GM19240 (cell line): ENCODE measurements around the gene HMGCLL1.

ENCODE experiments used
- DNase-seq: peaks from one replicate; pipeline ENCODE4 v3.0.0; 2011; ENCODE audit warnings: low spot score; ENCODE audit not compliant: insufficient read length

Gene HMGCLL1

DNA sequence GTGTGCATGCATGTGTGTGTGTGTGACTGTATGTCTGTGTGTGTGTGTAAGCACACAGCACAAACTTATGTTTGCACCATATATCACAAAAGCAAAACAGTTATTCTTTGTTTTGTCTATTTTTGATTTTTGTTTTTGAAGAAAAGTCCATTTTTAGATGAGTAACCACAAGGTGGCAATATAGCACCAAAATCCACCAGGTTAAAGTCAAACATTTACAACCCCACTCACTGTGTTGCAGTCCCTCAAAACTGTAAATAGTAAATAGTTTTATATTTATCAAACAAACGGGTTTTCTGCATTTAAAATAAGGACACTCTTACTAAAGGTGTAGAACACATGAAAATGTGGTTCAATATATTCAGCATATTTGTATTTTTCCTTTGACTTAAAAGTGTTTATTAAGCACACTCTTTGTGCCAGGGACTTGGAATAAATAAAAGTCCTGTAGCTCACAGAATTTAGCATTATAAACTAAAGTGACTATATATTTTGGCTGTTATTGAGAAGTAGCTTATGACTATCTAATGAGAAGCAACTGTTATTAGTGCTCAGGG, 133.3 kb downstream of the HMGCLL1 start:
- DNase-seq: no peak

DNA sequence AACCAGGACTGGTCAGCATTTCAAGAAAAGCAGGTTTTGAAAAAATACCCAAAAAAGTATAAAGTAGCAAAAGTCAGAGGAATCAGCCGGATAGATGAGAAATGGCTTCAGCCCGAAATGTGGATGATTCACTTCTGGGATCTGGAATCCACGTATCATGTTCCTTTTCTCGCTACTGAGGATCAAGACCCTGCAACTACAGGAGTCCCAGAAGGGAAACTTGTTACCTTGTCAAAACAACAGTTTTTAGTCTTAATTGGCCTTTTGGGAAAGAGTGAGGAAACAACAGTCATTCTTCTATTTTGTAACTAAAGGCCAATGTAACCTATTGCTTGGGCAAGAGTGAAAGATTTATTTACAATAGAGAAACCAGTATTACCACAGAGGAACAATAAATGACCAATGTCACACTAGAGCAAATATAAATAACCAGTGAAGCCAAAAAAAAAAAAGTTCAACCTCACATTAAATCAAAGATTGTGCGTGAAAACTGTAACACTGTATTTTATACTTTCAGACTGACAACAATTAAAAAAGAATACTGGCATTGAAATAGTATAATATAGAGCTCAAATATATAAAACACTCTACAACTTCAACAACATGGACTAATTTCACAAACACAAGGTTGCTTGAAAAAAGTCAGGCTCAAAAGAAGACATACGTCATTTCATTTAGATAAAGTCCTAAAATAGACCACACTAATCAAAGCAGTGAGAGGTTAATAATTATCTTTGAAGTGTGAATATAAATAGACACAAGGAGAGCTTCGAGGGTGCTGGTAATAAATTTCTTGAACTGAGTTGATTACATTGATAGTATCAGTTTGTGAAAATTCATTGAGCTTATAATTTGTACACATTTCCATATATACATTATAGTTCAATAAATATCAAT, 135.5 kb downstream of the HMGCLL1 start:
- DNase-seq: no peak

DNA sequence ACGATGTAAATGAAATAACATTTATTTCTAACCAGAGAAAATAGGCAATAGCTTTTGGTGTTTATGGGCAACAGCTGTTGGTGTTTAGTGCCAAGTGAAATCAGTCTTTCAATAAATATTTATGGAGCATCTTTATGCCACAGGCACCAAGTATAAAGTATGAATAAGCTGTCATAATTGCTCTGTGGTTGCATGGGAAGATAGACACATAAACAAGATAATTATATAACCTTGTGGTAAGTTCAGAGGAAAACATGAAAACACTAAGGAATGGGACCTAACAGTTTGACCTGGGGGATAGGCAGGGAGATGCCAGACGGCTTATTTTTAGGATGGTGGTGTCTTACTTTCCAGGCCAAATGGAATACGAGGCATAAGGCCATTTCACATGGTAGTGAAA, 140.8 kb downstream of the HMGCLL1 start:
- no peak for DNase-seq

DNA sequence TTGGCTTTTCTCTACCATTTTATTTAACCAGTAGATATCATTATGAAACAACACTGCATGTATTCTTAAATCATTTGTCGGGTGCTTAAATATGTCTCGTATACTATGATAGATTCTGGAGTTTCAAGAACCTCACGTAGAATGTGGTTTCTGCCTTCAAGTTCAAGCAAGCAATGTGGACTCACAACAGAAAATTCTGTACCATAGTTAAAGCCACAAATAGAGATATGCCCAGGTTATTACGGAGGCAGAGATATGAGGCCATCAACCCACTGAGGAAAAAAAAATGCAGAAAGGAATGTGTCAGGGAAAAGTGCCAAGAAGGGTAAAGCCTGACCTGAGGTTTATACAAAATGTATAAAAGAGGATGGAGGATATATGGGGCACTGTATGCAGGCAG, 141.9 kb downstream of the HMGCLL1 start:
- no peak for DNase-seq

DNA sequence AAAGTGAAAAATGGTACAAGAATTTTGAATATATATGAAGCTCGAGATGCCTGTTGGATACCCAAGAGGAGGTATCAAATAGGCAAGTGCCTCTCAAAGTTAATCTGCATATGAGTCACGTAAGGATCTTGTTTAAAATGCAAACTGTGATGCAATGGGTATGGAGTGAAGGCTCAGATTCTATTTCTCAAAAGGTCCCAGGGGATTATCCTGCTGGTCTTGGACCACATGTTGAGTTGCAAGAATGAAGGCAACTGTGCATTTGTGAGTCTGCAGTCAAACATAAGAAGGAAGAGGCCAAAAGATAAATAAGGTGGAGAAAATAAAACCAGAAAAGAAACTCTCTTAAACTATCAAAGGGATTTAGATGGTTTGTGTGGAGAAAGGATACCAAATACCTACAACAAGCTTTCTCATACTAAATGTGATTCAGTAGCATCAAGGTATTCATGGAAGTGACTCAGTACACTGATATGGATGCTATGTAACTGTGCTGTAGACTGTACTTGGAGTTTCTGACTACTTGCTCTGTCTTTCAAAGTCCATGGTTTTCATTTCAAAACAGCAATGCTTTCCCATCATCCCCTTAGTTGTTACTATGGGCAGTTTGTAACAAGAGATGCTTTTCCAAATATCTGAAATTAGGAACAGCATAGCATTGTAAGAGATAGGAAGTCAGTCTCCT, 145.4 kb downstream of the HMGCLL1 start:
- DNase-seq: no peak

DNA sequence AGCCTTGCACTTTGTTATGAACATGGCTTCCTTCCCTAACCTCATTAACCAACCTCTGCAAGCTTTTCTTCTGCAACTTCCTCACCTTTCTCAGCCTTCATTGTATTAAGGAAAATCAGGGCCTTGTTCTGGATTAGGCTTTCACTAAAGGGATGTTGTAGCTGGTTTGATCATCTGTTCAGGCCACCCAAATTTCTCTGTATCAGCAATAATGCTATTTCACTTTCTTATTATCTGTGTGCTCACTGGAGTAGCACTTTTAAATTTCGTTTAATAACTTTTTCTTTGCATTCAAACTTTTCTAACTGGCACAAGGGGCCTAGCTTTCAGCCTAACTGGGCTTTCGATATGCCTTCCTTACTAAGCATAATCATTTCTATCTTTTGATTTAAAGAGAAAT, 155.1 kb downstream of the HMGCLL1 start:
- no peak for DNase-seq

DNA sequence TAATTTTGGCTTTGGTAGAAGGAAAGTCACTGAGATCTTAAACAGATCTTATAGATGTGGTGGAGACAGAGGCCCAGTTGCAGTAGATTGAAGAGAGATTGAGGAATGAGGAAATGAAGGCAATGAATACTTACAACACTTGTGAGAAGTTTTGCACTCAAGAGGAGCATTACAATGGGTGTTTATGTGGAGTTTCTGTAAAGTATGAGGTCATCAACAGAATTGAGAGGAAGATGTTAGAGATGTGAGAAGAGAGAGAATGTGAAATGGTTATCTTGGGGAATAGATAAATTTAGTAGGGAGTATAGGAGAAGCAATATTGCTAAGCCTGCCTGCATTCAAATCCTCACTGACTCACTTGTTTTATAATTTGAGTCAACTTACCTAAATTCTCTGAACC, 168.3 kb downstream of the HMGCLL1 start:
- no peak for DNase-seq

DNA sequence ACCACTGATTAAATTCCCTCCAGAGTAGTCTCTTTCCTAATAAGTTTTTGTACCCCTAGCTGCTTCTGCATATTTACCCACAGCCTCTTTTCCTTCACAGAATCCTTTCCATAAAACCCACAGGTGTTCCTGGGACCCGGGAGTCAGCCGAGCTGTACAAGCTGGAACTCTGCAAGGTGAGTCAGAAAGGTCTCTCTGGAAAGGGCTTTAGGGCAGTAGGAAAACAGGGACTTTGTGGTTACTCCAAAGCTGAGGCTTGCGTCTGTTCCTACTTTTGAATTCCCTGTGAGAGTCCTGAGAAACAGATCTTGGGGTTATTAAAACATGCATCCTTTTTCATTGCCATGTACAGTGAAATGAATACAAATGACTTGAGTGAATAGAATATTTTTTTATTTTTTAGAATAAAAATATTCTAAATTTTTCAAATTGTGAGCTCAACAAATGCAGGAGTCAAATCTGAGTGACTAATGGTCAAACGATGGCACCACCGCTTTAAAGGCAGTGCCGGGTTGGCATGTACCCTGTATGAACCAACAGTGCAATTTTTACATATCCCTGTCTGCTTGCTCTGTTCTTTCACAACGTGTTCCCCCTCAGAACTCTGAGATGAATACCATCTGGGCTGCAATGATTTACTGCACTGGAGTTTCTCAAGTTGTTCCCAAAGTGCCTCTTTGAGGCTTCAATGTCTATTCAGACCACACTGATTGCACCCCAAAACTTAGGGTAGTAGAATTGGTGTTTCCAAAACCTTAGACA, 173.3 kb downstream of the HMGCLL1 start:
- no peak for DNase-seq

DNA sequence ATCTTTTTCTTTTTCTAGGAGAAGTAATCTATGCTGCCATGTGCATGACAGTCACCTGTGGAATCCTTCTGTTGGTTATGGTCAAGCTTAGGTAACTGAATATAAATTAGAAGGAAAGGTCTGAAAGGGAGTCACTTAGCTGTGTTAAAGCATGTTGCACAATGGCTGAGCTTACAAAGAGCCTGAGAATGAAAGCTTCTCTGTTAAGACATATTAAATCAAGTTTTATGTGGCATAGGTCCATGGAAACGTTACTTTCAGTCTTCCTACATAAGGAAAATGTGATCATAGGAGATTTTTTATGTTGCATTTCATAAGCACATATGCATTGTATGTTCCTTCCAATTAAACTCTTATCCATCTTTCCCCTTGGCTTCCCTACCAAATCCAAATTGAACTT, 179.6 kb downstream of the HMGCLL1 start:
- no peak for DNase-seq

DNA sequence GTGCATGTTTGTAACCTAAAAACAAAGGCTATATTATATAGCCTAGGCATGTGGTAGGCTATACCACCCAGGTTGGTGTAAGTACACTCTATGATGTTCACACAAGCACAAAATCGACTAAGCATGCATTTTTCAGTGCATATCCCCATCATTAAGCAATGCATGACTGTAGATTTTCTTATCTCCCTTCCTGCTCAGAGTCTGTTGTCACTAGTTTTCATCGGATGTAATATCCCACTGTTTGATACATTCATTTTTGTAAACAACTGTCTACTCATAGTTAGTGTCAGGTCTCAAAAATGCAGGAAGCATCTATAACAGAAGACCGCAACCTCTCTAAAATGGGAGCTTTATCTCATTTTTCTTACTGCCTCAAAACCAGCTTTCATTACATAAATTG, 181.0 kb downstream of the HMGCLL1 start:
- DNase-seq: no peak

DNA sequence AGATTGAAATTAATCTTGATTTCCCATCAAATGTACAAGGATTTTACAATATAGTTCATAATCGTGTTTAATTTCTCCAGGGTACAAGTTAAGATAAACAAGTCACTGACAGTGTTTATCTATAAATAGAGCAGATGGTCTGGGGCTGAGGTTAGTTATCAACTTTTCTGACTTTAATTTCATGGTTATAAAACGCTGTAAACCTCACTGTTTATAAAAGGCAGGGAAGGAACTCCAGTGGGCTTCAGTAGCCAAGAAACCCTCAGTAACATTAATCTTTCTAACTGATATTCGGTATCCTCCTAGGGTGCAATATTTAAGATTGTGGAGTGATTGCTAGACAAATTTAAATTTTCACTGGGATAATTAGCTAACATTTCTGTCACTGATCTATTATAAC, 183.1 kb downstream of the HMGCLL1 start:
- DNase-seq: no peak

DNA sequence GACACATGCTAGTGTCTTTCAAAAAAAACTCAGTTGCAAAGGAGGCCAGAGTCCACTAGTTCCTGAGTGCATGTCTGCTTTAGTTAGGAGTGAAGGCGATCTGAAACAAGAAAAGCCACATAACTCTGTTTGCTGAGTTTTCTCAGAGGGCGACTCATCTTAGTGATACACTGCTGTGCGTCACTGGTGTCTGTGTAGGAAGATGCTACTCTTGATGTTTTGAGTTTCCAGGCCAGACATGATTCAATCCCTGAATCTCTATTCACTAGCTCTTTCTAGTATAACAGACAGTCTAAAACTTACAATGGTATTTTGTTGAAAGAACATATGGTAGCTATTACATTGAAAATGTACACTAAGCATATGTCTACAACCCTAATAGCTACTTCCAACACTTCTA, 190.8 kb downstream of the HMGCLL1 start:
- no peak for DNase-seq
